Parathyroid adenoma (tissue), 2 donors: ENCODE data around the gene DPPA5.

ENCODE experiments used
- H2AFZ ChIP-seq: fragments of 300-600 bp; sonication (generic); one replicate; pipeline ENCODE4 v1.7.0; 2017; ENCODE audit warnings: antibody characterized with exemption, mild to moderate bottlenecking
- H3K27ac ChIP-seq: fragments of 300-600 bp; sonication (generic); one replicate; pipeline ENCODE4 v1.7.0; 2017
- H3K27me3 ChIP-seq: fragments of 300-600 bp; sonication (generic); one replicate; pipeline ENCODE4 v1.7.0; 2017; ENCODE audit warnings: low read length; ENCODE audit not compliant: control insufficient read depth, insufficient read depth
- H3K36me3 ChIP-seq: fragments of 300-600 bp; sonication (generic); one replicate; pipeline ENCODE4 v1.7.0; 2017; ENCODE audit warnings: low read length; ENCODE audit not compliant: control insufficient read depth, insufficient read depth
- H3K4me1 ChIP-seq: fragments of 300-600 bp; sonication (generic); one replicate; pipeline ENCODE4 v1.7.0; 2017; ENCODE audit warnings: control low read depth
- H3K4me2 ChIP-seq: fragments of 300-600 bp; sonication (generic); one replicate; pipeline ENCODE4 v1.7.0; 2017; ENCODE audit warnings: low read length
- H3K4me3 ChIP-seq: fragments of 300-600 bp; sonication (generic); one replicate; pipeline ENCODE4 v1.7.0; 2017; ENCODE audit warnings: low read depth, low read length
- H3K79me2 ChIP-seq: fragments of 300-600 bp; sonication (generic); one replicate; pipeline ENCODE4 v1.7.0; 2017; ENCODE audit warnings: control low read depth
- H3K9ac ChIP-seq: fragments of 300-600 bp; sonication (generic); one replicate; pipeline ENCODE4 v1.7.0; 2017; ENCODE audit warnings: mild to moderate bottlenecking
- H3K9me3 ChIP-seq: fragments of 300-600 bp; sonication (generic); one replicate; pipeline ENCODE4 v1.7.0; 2017; ENCODE audit warnings: low read length; ENCODE audit not compliant: control insufficient read depth
- TF ChIP-seq, protein P1 (sequence below): fragments of 300-600 bp; sonication (generic); IDR thresholded peaks from one replicate; pipeline ENCODE4 v1.7.0; 2017; ENCODE audit warnings: antibody characterized with exemption, mild to moderate bottlenecking
- donor health status: primary hyperparathyroidism.

The DPPA5 gene

GRCh38 chr6:73362358-73362757 is 8.3 kb upstream of the DPPA5 start, which contains the start of gene KHDC3L:
TSS of gene KHDC3L (plus strand) at chr6:73362658. CDS start at chr6:73362730, 72 bp downstream.
- no peak within 1 kb of the TSS for H3K4me2 ChIP-seq
- H3K27ac ChIP-seq: no peak within 1 kb of the TSS
- no peaks in the 10 kb centered on the region for H3K36me3 ChIP-seq
- TF ChIP-seq, protein P1, sequence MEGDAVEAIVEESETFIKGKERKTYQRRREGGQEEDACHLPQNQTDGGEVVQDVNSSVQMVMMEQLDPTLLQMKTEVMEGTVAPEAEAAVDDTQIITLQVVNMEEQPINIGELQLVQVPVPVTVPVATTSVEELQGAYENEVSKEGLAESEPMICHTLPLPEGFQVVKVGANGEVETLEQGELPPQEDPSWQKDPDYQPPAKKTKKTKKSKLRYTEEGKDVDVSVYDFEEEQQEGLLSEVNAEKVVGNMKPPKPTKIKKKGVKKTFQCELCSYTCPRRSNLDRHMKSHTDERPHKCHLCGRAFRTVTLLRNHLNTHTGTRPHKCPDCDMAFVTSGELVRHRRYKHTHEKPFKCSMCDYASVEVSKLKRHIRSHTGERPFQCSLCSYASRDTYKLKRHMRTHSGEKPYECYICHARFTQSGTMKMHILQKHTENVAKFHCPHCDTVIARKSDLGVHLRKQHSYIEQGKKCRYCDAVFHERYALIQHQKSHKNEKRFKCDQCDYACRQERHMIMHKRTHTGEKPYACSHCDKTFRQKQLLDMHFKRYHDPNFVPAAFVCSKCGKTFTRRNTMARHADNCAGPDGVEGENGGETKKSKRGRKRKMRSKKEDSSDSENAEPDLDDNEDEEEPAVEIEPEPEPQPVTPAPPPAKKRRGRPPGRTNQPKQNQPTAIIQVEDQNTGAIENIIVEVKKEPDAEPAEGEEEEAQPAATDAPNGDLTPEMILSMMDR: no peak
- no peak within 1 kb of the TSS for H2AFZ ChIP-seq
- no peaks in the 10 kb centered on the region for H3K4me1 ChIP-seq
- H3K27me3 ChIP-seq: no peaks in the 10 kb centered on the region
- no peaks in the 10 kb centered on the region for H3K79me2 ChIP-seq
- H3K4me3 ChIP-seq: no peak within 1 kb of the TSS
- no peak within 1 kb of the TSS for H3K9ac ChIP-seq
- H3K9me3 ChIP-seq: no peaks in the 10 kb centered on the region

- H3K4me1 ChIP-seq: no peaks in the 10 kb centered on the region
- no peak overlapping the region for H2AFZ ChIP-seq
- no peaks in the 10 kb centered on the region for H3K36me3 ChIP-seq
- no peak overlapping the region for H3K27ac ChIP-seq
- H3K4me2 ChIP-seq: no peak overlapping the region
- H3K27me3 ChIP-seq: no peaks in the 10 kb centered on the region
- TF ChIP-seq, protein P1: no peak
- no peak overlapping the region for H3K9ac ChIP-seq
- H3K79me2 ChIP-seq: no peaks in the 10 kb centered on the region
- no peaks in the 10 kb centered on the region for H3K9me3 ChIP-seq
- no peak overlapping the region for H3K4me3 ChIP-seq
These were observed 4.8 kb downstream of the DPPA5 start for GRCh38 chr6:73349311-73349710.

GRCh38 chr6:73348550-73349204 is 5.4 kb downstream of the DPPA5 start:
- H3K9me3 ChIP-seq: no peaks in the 10 kb centered on the region
- no peak overlapping the region for H2AFZ ChIP-seq
- TF ChIP-seq, protein P1: no peak
- H3K4me2 ChIP-seq: no peak overlapping the region
- no peak overlapping the region for H3K4me3 ChIP-seq
- H3K4me1 ChIP-seq: no peaks in the 10 kb centered on the region
- no peak overlapping the region for H3K27ac ChIP-seq
- no peaks in the 10 kb centered on the region for H3K79me2 ChIP-seq
- H3K27me3 ChIP-seq: no peaks in the 10 kb centered on the region
- no peak overlapping the region for H3K9ac ChIP-seq
- H3K36me3 ChIP-seq: no peaks in the 10 kb centered on the region

DNA sequence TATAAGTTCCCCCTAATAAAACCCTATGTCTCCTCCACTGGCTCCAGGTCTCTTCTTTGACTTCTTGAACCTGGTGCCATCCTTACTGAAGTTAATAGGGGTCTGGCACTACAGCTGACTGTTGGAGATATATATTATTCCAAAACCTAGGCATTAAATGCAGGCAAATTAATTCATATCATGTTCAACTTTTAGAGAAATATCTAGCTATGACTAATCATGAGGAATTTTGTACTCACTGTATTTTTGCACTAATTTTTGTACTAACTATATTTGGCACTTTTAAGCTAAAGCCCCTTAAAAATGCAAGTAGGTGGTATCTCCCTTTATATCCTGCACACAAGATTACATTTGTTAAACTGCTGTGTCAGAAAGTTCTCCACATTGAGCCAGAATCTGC is 10.9 kb downstream of the DPPA5 start:
- H3K9me3 ChIP-seq: no peaks in the 10 kb centered on the region
- no peaks in the 10 kb centered on the region for H3K36me3 ChIP-seq
- no peaks in the 10 kb centered on the region for H3K4me1 ChIP-seq
- H3K79me2 ChIP-seq: no peaks in the 10 kb centered on the region
- H3K4me2 ChIP-seq: no peak overlapping the region
- H3K27ac ChIP-seq: no peak overlapping the region
- H3K27me3 ChIP-seq: no peaks in the 10 kb centered on the region
- no peak overlapping the region for H3K4me3 ChIP-seq
- TF ChIP-seq, protein P1: no peak
- H2AFZ ChIP-seq: no peak overlapping the region
- no peak overlapping the region for H3K9ac ChIP-seq

DNA sequence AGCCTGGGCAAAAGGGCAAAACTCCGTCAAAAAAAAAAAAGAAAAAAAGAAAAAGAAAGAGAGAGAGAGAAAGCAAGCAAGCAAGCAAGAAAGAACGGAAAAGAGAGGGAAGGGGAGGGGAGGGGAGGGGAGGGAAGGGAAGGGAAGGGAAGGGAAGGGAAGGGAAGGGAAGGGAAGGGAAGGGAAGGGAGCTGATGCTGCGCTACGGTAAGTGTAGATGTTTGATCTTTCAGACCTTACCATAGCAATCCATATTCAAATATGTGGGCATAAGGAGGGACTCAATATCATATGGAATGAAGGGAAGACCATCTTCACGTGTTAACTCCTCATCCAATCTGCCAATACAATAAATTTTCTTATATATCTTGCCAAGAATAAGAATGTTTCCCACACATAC is 11.9 kb downstream of the DPPA5 start:
- Histone ChIP-seq H3K4me1 (no peaks in the 10 kb centered on the region), H3K4me3 (no peak overlapping the region), H3K27me3 (no peaks in the 10 kb centered on the region), H3K4me2 (no peak overlapping the region), H3K36me3 (no peaks in the 10 kb centered on the region), H2AFZ (no peak overlapping the region), H3K27ac (no peak overlapping the region), H3K9ac (no peak overlapping the region), H3K9me3 (no peaks in the 10 kb centered on the region), H3K79me2 (no peaks in the 10 kb centered on the region)
- TF ChIP-seq, protein P1: no peak
